Measurements from ENCODE around the gene EXPH5.

EXPH5 gene

GRCh38 chr11:108565653-108566052 is 27.9 kb downstream of the EXPH5 start:
- H3K4me3 ChIP-seq (replicated peaks in 1 of 2; ENCODE audit: low read depth in 2 of 2, low read length in 2 of 2) = no peak overlapping the region
- no peak for DNase-seq (ENCODE audit: low read depth in 2 of 2)
- TF ChIP-seq CTCF (IDR thresholded peaks at IDR 0.05; ENCODE audit: low read depth, low read length) = no peak

DNA sequence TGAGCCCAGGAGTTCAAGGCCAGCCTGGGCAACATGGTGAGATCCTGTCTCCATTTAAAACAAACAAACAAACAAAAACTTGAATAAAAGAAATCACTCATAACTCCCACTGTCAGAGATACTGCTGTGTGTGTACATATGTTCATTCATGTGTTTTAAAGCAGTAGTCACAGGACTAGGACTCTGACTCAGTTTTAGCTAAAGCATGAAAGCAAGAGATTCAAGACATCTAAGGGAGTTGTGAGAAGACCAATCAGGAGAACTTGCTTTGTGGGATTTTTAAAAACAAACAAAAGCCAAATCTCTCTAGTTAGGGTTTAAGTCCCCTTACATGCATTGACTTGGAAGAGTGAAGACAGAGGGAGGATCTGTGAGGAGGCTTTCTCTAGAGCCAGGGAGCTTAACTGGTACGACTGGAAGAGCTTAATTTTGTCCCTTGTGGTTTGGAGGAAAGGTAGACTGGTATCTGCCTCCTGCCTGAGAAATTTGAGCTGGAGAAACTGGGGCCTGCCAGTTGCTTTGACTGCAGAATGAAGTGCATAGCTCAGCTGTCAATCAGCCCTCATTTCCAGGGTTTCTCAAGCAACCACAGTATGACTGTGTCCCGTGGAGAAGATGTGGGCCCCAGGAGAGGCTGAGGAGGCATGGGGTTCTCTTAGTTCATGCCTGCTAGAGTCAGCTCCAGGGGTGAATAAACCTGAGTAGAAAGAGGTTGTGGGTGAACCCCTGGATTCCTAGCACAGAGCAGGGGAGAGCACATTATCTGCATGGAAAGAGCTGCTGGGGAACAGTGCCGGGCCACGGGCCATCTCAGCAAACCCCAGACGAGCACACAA is 30.6 kb downstream of the EXPH5 start:
- TF ChIP-seq CTCF (IDR thresholded peaks at IDR 0.05; ENCODE audit: low read depth, low read length) = no peak
- no peak for DNase-seq (ENCODE audit: low read depth in 2 of 2)

GRCh38 chr11:108561535-108561991 is 32.0 kb downstream of the EXPH5 start:
- TF ChIP-seq CTCF (IDR thresholded peaks at IDR 0.05; ENCODE audit: low read depth, low read length) = no peak
- DNase-seq (ENCODE audit: low read depth in 2 of 2) = peak; percentile 17 to 57
- no peak overlapping the region for H3K4me3 ChIP-seq (replicated peaks in 1 of 2; ENCODE audit: low read depth in 2 of 2, low read length in 2 of 2)

More for the DNA sequence above, 30.6 kb downstream of the EXPH5 start:
- H3K4me3 ChIP-seq (replicated peaks in 1 of 2; ENCODE audit: low read depth in 2 of 2, low read length in 2 of 2) = no peak overlapping the region

DNA sequence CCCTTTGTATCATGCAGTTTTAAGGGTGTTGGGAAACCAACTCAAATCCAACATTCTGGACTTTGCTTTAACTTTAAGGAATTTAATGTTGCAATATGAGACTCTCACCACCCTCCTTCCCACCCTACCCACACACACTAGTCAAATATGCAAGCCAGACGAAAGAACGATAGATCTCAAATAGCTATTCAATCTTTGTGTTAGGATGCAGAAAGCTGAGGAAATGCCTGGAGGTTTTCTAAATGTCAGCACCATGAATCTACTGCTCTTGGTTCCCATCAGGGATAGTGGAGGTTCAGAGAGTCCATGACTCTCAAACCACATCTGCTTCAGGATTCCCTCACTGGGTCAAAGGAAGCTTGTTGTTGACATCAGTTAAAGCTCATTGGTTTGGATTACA is 33.7 kb downstream of the EXPH5 start:
- DNase-seq (ENCODE audit: low read depth in 2 of 2) = peak; percentile 57 to 62
- no peak for TF ChIP-seq CTCF (IDR thresholded peaks at IDR 0.05; ENCODE audit: low read depth, low read length)
- no peak overlapping the region for H3K4me3 ChIP-seq (replicated peaks in 1 of 2; ENCODE audit: low read depth in 2 of 2, low read length in 2 of 2)

- DNase-seq (ENCODE audit: low read depth in 2 of 2) = peak; percentile 14 to 69
These were observed 34.2 kb downstream of the EXPH5 start for GRCh38 chr11:108559340-108559739.

GRCh38 chr11:108558222-108558621 is 35.3 kb downstream of the EXPH5 start:
- H3K4me3 ChIP-seq (replicated peaks in 1 of 2; ENCODE audit: low read depth in 2 of 2, low read length in 2 of 2) = no peak overlapping the region
- TF ChIP-seq CTCF (IDR thresholded peaks at IDR 0.05; ENCODE audit: low read depth, low read length) = no peak
- DNase-seq (ENCODE audit: low read depth in 2 of 2) = no peak

More at GRCh38 chr11:108559340-108559739, 34.2 kb downstream of the EXPH5 start:
- TF ChIP-seq CTCF (IDR thresholded peaks at IDR 0.05; ENCODE audit: low read depth, low read length) = no peak
- no peak overlapping the region for H3K4me3 ChIP-seq (replicated peaks in 1 of 2; ENCODE audit: low read depth in 2 of 2, low read length in 2 of 2)
